ENCODE results near the gene D2HGDH. TPM values are rescaled to one million over a fixed set of nuclear protein-coding genes. Genes with fewer than 3 reads are reported as not detected.

Gene D2HGDH
- 8.9 and 11.6 TPM in 2 replicates for total RNA-seq

GRCh38 chr2:241734467-241735208, at the start of gene D2HGDH:
D2HGDH (plus strand) TSS chr2:241734630; CDS start chr2:241735225, 595 bp downstream.

GRCh38 chr2:241686650-241687425, 47.6 kb upstream of the D2HGDH start, which contains the start of gene DTYMK:
DTYMK (minus strand) TSS chr2:241686815; CDS start chr2:241686783, 32 bp downstream.

GRCh38 chr2:241701399-241702154, 32.9 kb upstream of the D2HGDH start, which contains the start of gene ING5:
ING5 (plus strand) TSS chr2:241702039; CDS start chr2:241702066, 27 bp downstream.

DNA sequence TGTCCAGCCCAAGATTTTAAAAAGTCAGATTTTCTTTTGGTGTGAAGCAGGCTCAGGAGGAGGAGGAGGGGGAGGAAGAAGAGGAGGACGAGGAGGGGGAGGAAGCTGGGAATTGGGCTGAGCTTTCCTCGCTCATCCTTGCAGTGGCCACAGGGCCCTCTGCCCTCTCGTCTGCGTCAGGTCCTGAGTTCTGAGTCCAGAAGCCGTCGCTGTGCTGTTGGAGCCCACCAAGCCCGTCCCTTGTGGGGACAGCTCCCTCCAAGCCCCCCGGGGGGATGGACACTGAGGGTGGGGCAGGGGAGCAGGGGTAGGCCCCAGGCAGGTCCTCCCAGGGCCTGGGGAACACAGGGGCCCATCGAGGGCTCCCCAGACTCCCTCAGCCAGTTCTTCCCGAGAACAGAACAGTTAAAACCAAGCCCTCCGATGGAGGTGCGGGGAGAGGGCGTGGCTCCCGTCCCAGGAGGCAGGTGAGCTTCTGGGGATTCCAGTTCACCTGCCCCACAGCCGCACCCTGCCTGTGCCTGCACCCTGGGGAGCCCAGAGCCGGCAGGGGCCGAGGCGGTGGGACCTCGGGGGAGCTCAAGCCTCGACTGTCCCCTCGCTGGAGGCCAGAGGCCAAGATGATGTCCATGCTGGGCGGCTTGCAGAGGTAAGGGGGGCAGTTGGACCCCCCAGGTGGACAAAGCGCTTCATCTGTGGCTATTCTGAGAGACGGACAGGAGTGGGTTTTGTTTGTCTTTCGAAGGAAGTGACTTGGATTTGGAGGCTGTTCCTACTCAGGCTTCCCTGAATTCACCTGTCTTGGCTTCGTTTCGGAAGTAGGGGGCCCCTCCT, 42.1 kb downstream of the D2HGDH start, which contains the start of gene GAL3ST2:
GAL3ST2 (plus strand) TSS at position 487 of the 834 bp plus-strand sequence; CDS start at position 621, 134 bp downstream.

GRCh38 chr2:241808721-241809382, 74.4 kb downstream of the D2HGDH start, which contains the start of gene NEU4:
NEU4 (plus strand) TSS chr2:241809193; CDS start chr2:241814485, 5,292 bp downstream.

Other genes starting within 250 kb of the D2HGDH start
- gene STK25, start 226.0 kb upstream of the D2HGDH start, total RNA-seq: 145 and 163 TPM in 2 replicates
- 36.3 and 41.2 TPM in 2 replicates for gene BOK, start 175.9 kb upstream of the D2HGDH start, total RNA-seq
- 52.6 and 67.6 TPM in 2 replicates for gene THAP4, start 97.5 kb upstream of the D2HGDH start, total RNA-seq
- 58.7 and 61.1 TPM in 2 replicates for gene ATG4B, start 96.9 kb upstream of the D2HGDH start, total RNA-seq
- gene DTYMK, start 47.8 kb upstream of the D2HGDH start, total RNA-seq: 37.5 and 82.9 TPM in 2 replicates
- 9.8 and 18.5 TPM in 2 replicates for gene ING5, start 32.6 kb upstream of the D2HGDH start, total RNA-seq
- gene GAL3ST2, start 42.2 kb downstream of the D2HGDH start, total RNA-seq: not detected in 2 replicates
- gene NEU4, start 74.6 kb downstream of the D2HGDH start, total RNA-seq: not detected in 2 replicates
- gene PDCD1, start 124.3 kb downstream of the D2HGDH start, total RNA-seq: not detected in 2 replicates
- gene RTP5, start 135.1 kb downstream of the D2HGDH start, total RNA-seq: not detected in 2 replicates

Data from hair follicular keratinocyte (primary cell).